Measurements from ENCODE around the gene PCNX2.

Gene PCNX2

GRCh38 chr1:232980355-232980978, 315.1 kb downstream of the PCNX2 start:
- DNase-seq: no peak

GRCh38 chr1:232979558-232979957, 316.0 kb downstream of the PCNX2 start:
- no peak for DNase-seq

- no peak for DNase-seq
Measured at GRCh38 chr1:232978815-232979214, 316.7 kb downstream of the PCNX2 start.

GRCh38 chr1:232978091-232978634, 317.4 kb downstream of the PCNX2 start:
- DNase-seq: no peak

- no peak for DNase-seq
Measured at GRCh38 chr1:232974971-232975370, 320.6 kb downstream of the PCNX2 start.

- DNase-seq: no peak
Measured at GRCh38 chr1:232973652-232974611, 321.6 kb downstream of the PCNX2 start.

- no peak for DNase-seq
Measured at GRCh38 chr1:232970508-232970907, 325.0 kb downstream of the PCNX2 start.

- DNase-seq: no peak
Measured at GRCh38 chr1:232969799-232970198, 325.7 kb downstream of the PCNX2 start.

GRCh38 chr1:232968965-232969364, 326.6 kb downstream of the PCNX2 start:
- no peak for DNase-seq

- DNase-seq: no peak
Measured at GRCh38 chr1:232968391-232968790, 327.1 kb downstream of the PCNX2 start.

GRCh38 chr1:232966663-232967062, 328.9 kb downstream of the PCNX2 start:
- no peak for DNase-seq

- DNase-seq: no peak
Measured at GRCh38 chr1:232965912-232966217, 329.7 kb downstream of the PCNX2 start.

GRCh38 chr1:232965124-232965911, 330.2 kb downstream of the PCNX2 start:
- no peak for DNase-seq

GRCh38 chr1:232964601-232965000, 330.9 kb downstream of the PCNX2 start:
- DNase-seq: no peak

GRCh38 chr1:232962761-232963745, 332.5 kb downstream of the PCNX2 start:
- no peak for DNase-seq

GRCh38 chr1:232958067-232958466, 337.5 kb downstream of the PCNX2 start:
- no peak for DNase-seq

GRCh38 chr1:232956081-232956480, 339.4 kb downstream of the PCNX2 start:
- DNase-seq: no peak

GRCh38 chr1:232954594-232955365, 340.7 kb downstream of the PCNX2 start:
- DNase-seq: no peak

GRCh38 chr1:232952514-232953499, 342.7 kb downstream of the PCNX2 start:
- DNase-seq: peak; percentile 29

GRCh38 chr1:232951605-232952004, 343.9 kb downstream of the PCNX2 start:
- DNase-seq: no peak
